HG02678 (cell line): ENCODE measurements around the gene SCYL2.
A peak's percentile ranks its signal among the peaks of the same experiment; 100 is the strongest.
"Not testable (repeated sequence)": the region's sequence is repeated elsewhere in the genome, so short reads cannot be mapped to it uniquely, and the experiment has no call there.

ENCODE experiments used
- ATAC-seq: cut with Tn5 transposase; IDR thresholded peaks from one replicate; pipeline ENCODE4 v1.9.1; 2021; ENCODE audit warnings: mild to moderate bottlenecking, moderate library complexity; ENCODE audit not compliant: unreplicated experiment

SCYL2 gene, protein sequence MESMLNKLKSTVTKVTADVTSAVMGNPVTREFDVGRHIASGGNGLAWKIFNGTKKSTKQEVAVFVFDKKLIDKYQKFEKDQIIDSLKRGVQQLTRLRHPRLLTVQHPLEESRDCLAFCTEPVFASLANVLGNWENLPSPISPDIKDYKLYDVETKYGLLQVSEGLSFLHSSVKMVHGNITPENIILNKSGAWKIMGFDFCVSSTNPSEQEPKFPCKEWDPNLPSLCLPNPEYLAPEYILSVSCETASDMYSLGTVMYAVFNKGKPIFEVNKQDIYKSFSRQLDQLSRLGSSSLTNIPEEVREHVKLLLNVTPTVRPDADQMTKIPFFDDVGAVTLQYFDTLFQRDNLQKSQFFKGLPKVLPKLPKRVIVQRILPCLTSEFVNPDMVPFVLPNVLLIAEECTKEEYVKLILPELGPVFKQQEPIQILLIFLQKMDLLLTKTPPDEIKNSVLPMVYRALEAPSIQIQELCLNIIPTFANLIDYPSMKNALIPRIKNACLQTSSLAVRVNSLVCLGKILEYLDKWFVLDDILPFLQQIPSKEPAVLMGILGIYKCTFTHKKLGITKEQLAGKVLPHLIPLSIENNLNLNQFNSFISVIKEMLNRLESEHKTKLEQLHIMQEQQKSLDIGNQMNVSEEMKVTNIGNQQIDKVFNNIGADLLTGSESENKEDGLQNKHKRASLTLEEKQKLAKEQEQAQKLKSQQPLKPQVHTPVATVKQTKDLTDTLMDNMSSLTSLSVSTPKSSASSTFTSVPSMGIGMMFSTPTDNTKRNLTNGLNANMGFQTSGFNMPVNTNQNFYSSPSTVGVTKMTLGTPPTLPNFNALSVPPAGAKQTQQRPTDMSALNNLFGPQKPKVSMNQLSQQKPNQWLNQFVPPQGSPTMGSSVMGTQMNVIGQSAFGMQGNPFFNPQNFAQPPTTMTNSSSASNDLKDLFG

DNA sequence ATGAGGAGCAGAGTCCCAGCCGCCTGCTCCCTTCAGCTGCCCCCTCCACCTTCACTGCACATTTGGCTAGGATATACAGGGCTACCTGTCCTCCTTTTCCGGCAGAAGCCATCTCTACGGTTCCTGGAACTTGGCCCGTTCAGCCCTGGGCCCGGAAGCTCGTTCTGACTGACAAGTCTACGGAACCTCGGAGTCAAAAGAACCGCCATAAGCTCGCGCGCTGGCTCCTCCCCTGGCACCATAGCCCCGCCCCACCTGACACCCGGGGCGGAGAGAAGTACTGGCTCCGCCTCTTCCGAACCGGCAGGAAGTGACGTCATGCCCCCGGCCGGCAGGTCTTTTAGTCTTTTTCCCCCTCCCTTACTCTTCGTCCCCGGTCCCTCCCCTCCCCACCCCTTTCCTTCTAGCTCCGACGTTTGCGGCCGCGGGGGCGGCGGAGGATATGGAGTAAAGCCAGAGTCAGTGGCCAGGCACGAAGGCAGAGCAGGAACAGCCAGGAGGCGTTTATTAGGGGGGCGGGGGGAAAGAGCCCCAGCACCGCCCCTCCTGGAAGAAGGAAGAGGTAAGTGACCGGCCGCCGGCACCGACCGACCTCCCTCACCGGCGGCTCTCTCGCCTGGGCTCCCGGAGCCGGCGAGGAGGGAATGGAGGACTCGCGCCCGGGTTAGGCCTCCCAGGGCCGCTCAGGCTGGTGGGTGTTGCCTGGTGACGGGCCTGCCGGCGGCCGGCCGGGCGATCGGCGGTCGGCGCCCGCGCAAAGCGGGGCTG is at the start of gene SCYL2, which contains the start of gene DEPDC4:
SCYL2 (plus strand) TSS at position 343 of the 768 bp plus-strand sequence. CDS start 15,794 bp downstream, outside the sequence.
DEPDC4 (minus strand) TSS at position 245 of the 768 bp plus-strand sequence; CDS start at position 242, 3 bp downstream.
- peak; percentile 89 for ATAC-seq

DNA sequence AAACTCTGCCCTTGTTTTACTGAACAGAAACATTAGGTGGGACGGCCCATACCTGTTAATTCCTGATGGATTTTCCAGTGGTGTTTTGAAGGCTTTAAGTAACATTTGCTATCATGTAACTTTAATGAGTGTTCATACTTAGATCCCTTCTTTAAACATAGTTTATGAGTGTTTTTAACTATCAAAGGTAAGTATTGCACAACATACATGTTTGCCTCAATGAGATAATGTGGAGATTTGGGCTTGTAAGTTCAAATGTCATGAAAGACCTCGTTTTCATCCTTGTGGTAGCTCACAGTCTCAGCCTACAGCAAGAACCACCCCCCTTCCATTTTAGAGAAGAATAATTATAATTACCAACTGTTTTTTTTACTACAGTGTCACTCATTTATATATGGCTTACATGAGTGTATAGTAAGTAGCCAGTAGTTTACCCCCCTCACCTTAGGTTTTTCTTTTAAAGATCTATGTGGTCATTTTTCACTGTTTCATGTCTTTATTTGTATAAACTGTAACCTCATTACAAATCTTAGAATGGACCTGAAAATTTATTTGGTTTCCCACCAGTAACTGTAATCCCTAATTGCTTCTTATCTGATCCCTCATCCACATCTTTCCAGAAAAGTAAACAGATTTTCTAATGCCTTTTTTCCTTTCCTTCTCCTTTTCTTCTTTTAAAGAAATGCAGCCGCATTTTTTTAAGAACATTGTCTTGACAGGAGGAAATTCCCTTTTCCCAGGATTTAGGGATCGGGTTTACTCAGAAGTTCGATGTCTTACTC is 47.5 kb upstream of the SCYL2 start:
- no peak for ATAC-seq

GRCh38 chr12:100221523-100221922 is 45.5 kb upstream of the SCYL2 start:
- ATAC-seq: no peak

DNA sequence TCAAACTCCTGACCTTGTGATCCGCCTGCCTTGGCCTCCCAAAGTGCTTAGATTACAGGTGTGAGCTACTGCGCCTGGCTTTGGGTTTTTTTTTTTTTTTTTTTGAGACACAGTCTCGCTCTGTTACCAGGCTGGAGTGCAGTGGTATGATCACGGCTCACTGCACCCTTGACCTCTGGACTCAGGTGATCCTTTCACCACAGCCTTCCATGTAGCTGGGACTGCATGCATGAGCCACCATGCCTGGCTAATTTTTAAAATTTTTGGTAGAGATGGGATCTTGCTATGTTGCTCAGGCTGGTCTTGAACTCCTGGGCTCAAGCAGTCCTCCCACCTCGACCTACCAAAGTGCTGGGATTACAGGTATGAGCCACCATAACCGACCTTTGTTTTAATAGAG is 44.8 kb upstream of the SCYL2 start:
- ATAC-seq: not testable (repeated sequence)

DNA sequence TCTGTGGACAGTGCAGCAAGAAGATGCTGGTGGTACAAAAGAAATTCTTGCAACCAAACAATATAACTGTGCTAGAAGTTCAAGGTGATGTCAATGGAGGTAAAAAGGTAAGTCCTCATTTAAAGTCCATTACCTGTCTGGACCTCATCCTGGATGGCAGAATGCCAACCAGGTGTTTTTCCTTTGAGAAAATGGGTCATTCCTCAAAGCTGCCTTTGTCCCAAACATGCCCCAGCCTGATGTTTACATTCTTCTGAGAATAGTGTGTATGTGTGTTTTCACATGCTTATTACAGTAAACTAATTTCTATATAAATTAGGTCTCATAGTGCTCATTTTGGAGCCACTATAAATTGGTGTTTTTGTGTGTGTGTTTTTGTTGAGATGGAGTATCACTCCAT is 41.5 kb upstream of the SCYL2 start:
- no peak for ATAC-seq

DNA sequence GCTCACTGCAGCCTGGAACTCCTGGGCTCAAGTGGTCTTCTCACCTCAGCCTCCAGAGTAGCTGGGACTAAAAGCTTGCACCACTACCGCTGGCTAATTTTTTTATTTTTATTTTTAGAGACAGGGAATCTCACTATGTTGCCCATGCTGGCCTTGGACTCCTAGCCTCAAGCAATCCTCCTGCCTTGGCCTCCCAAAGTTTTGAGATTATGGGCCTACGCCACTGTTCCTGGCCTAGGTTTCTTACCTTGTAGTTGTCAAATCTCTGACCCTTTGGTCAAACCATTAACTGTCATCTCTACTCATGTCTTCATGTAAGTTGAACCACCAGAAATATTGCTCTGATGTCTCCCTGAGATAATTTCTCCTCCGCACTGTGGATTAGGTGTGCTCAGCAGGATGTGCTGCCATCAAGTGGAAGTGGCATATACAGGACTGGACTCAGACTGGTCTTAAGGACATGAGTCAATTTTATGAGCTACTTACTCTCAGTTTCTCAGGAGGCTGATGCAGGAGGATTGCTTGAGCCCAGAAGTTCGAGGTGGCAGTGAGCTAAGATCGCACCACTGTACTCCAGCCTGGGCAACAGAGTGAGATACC is 37.8 kb upstream of the SCYL2 start:
- ATAC-seq: no peak

DNA sequence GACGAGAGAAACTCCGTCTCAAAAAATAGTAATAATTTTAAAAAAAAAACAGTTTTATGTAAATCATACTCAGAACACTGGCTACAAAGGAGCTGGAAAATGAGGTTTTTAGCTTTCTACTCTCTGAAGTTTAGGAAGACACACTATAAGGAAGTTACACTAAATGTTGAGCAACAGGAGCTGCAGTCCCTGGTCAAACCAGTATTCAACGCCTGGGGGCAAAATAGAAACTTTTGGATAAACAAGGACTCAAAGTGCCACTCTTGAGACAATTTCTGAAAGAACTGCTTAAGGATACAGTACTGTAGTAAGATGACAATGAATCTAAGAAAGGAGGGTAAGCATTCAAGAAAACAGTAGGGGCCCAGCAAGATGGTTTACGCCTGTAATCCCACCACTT is 37.1 kb upstream of the SCYL2 start:
- ATAC-seq: no peak

DNA sequence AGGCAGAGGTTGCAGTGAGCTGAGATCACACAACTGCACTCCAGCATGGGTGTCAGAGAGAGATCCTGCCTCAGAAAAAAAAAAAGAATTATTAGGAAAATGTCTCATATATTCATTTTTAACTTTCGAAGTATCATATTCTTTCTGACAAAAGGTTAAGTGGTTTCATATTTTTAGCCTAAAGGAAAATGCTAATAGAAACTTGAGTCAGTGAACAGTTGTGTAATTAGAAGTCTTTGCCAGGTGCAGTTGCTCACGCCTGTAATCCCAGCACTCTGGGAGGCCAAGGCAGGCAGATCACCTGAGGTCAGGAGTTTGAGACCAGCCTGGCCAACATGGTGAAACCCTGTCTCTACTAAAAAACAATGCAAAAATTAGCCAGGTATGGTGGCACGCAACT is 35.1 kb upstream of the SCYL2 start:
- not testable (repeated sequence) for ATAC-seq

- ATAC-seq: no peak
These were observed 32.8 kb upstream of the SCYL2 start for GRCh38 chr12:100234166-100234565.

- peak; percentile 48 for ATAC-seq
These were observed 32.2 kb upstream of the SCYL2 start for GRCh38 chr12:100234591-100235304.

DNA sequence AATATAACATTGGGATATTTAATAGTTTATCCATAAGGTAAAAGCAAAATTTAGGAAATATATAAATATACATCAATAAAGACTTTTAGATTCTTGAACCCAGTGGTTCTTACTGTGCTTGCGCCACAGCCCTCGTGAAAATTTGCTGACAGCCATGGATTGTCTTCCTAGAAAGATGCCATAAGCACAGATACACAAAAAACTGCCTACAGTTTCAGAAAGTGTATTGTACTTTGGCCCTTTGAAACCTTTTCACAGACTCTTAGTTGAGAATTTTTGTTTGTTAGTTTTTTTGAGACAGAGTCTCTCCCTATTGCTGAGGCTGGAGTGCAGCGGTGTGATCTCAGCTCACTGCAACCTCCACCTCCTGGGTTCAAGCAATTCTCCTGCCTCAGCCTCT is 28.2 kb upstream of the SCYL2 start:
- no peak for ATAC-seq

- ATAC-seq: no peak
These were observed 27.4 kb upstream of the SCYL2 start for GRCh38 chr12:100239589-100239988.

- no peak for ATAC-seq
These were observed 23.8 kb upstream of the SCYL2 start for GRCh38 chr12:100243137-100243536.

- ATAC-seq: no peak
These were observed 19.2 kb upstream of the SCYL2 start for GRCh38 chr12:100247765-100248164.

DNA sequence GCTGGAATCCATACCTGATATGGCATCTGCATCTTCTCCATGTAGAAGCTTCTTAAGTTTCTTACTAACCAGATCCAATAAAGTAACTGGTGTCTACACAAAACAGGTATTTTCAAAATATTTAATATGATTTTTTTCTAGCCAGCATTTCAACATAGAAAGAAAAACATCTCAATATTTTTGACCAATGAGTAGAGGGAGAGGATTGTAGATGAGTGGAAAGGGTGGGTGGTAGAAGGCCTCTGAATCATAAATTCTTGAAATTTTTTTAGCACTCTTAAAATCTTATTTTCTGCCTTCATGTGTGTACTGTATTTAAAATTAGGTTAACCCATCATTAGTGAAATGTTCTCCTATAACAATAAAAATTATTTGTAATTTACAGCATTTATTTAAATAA is 18.1 kb upstream of the SCYL2 start:
- no peak for ATAC-seq

DNA sequence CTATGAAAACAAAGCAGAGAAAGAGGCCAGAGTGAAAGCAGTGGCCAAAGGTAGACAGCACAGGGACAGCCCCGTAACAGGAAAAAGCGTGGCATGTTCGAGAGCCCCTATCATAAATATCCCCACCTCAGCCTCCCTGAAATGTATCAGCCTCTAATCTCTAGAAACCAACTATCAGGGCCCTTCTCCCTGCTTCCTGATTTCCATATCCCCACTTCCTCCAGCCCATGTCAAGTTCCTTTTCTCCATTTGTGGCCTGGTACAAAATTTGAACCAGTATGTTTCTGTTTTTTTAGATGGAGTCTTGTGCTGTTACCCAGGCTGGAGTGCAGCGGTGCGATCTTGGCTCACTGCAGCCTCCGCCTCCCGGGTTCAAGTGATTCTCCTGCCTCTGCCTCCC is 17.0 kb upstream of the SCYL2 start:
- ATAC-seq: no peak

DNA sequence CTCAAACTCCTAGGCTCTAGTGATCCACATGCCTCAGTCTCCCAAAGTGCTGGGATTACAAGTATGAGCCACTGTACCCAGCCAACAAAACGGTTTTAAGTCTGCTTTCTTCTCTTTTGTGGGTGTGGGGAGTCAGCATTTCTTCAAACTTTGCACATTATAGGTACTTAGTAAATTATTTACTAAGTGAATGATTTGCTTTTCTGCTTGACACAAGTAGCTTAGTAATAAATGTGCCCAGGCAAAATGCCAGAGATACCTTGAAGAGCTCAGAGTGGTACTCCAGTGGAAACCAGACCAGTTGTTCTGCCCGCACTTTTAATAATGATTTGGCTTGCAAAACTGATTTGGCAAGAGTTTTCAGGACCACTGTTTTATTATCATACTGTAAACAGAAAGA is 15.1 kb upstream of the SCYL2 start:
- ATAC-seq: no peak

GRCh38 chr12:100253437-100253836 is 13.5 kb upstream of the SCYL2 start:
- ATAC-seq: no peak

- ATAC-seq: no peak
These were observed 12.1 kb upstream of the SCYL2 start for GRCh38 chr12:100254876-100255275.
